Duodenal mucosa (tissue), 2 donors: ENCODE results near the gene ZNF544.

Experiments
- H3K27ac ChIP-seq: one replicate; pipeline ENCODE4 v1.7.0; 2013; ENCODE audit warnings: low read depth, low read length
- H3K27me3 ChIP-seq, 2 donors: one replicate each; pipeline ENCODE4 v1.7.0; 2013; ENCODE audit warnings: low read length in 2 of 2, control low read depth in 1 of 2; ENCODE audit not compliant: insufficient read depth in 2 of 2, control insufficient read depth in 1 of 2
- H3K36me3 ChIP-seq, 2 donors: one replicate each; pipeline ENCODE4 v1.7.0; 2013; ENCODE audit warnings: low read length in 2 of 2, control low read depth in 1 of 2; ENCODE audit not compliant: insufficient read depth in 2 of 2, control insufficient read depth in 1 of 2
- H3K4me1 ChIP-seq, 2 donors: one replicate each; pipeline ENCODE4 v1.7.0; 2013; ENCODE audit warnings: low read length in 2 of 2, control low read depth in 1 of 2; ENCODE audit not compliant: insufficient read depth in 2 of 2, control insufficient read depth in 1 of 2
- H3K4me3 ChIP-seq, 2 donors: one replicate each; pipeline ENCODE4 v1.7.0; 2013; ENCODE audit warnings: low read length in 2 of 2, low read depth in 1 of 2
- H3K9ac ChIP-seq, 2 donors: one replicate each; pipeline ENCODE4 v1.7.0; 2013; ENCODE audit warnings: low read length in 2 of 2, low read depth in 1 of 2
- H3K9me3 ChIP-seq, 2 donors: one replicate each; pipeline ENCODE4 v1.7.0; 2013; ENCODE audit warnings: low read length in 2 of 2, control low read depth in 1 of 2; ENCODE audit not compliant: control insufficient read depth in 1 of 2

Gene ZNF544

DNA sequence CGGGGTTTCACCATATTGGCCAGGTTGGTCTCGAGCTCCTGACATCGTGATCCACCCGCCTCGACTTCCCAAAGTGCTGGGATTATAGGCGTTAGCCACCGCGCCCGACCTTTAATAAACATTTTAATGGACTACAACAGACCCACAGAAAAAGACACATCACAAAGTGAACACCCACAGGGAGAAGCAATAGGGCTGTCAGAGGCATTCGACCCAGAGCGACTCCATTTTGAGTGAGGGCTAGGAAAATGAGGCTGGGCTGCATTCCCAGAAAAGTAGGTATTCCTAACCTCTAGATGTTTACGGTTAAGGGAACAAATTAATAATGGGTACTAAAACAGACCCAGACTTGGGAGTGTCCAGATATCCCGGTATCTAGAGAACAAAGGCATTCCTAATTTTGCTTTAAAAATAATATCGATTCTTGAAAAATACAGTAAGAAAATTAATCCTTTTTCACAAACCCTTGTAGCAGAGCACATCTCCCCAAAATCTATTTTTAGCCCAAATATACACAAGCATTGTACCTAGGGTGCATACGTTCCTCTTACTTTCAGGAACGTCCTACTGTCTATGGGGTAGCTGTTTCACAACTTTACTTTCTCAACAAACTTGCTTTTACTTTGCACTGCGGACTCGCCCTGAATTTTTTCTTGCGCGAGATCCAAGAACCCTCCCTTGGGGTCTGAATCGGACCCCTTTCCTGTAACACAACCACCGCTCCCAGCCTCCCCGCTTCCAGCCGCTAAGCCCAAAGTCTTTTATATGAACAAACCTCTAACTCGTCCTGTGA lies 49.2 kb downstream of the ZNF544 start:
- peak overlapping the region; percentile 75 to 91 for H3K4me3 ChIP-seq
- no peaks in the 10 kb centered on the region for H3K36me3 ChIP-seq
- peaks cover 5 to 18% of the 10 kb centered on the region in 2 donors for H3K9me3 ChIP-seq
- H3K9ac ChIP-seq: peak overlapping the region; percentile 80 to 84
- H3K27me3 ChIP-seq: no peaks in the 10 kb centered on the region
- H3K4me1 ChIP-seq: peaks cover 9 to 10% of the 10 kb centered on the region in 2 donors
- H3K27ac ChIP-seq: peak overlapping the region; percentile 56

DNA sequence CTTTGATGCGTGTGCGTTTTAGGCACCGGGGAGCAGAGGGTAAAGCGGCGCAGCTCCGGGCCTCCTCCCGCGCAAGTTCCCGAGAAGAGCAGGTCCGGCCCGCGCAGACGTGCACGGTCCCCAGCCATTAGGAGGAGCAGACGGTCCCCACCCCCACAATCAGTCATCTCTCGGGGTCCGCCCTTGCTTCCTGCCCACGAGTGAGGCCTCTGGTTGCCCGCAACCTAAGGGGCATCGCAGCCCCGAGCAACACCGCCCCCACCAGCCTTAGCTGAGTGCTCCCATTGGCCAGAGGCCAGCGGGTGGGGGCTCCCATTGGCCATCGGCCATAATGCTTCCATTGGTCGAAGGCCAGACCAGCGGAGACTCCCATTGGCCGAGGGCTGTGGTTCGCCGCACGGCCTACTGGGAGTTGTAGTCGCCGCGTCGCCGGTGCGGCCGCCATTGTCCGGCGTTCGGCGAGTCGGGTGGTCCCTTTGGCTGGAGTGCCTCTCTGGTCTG lies 49.9 kb downstream of the ZNF544 start, which contains the start of gene ZNF8:
Gene ZNF8 (plus strand): TSS at position 415 of the 501 bp plus-strand sequence. CDS start 127 bp downstream, outside the sequence.
- Histone ChIP-seq H3K4me3 (peak within 1 kb of the TSS; percentile 75 to 91), H3K9ac (peak within 1 kb of the TSS; percentile 80 to 84), H3K4me1 (peaks cover 9 to 10% of the 10 kb centered on the region in 2 donors), H3K36me3 (no peaks in the 10 kb centered on the region), H3K27me3 (no peaks in the 10 kb centered on the region), H3K27ac (peak within 1 kb of the TSS; percentile 56), H3K9me3 (peaks cover 5 to 13% of the 10 kb centered on the region in 2 donors)

- Histone ChIP-seq H3K27ac (peak overlapping the region; percentile 56), H3K27me3 (no peaks in the 10 kb centered on the region), H3K9ac (peak overlapping the region; percentile 80 to 84), H3K4me1 (peaks cover 9 to 10% of the 10 kb centered on the region in 2 donors), H3K9me3 (peaks cover 4 to 8% of the 10 kb centered on the region in 2 donors), H3K36me3 (no peaks in the 10 kb centered on the region), H3K4me3 (peak overlapping the region; percentile 75 to 91)
Observed at GRCh38 chr19:58279042-58279924, 50.6 kb downstream of the ZNF544 start.

DNA sequence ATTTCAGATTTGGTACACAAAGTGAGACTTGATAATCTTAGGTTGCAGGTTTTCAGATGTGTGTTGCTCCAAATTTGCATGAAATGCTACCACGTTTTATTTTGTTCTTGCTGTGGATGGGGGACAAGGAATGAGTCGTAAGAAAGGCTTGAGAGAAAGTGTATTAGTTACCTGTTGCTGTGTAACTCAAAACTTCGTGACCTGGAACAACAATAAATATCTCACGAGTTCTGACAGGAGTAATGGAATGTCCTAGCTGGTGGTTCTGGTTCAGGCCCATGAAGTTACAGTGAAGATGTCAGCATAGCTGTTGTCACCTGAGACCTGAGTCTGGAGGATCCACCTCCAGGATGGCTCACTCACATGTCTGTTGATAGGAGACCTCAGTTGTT lies 51.2 kb downstream of the ZNF544 start:
- H3K9ac ChIP-seq: no peak overlapping the region
- H3K36me3 ChIP-seq: peaks cover 0 to 1% of the 10 kb centered on the region in 2 donors
- H3K4me1 ChIP-seq: peaks cover 9 to 10% of the 10 kb centered on the region in 2 donors
- H3K27me3 ChIP-seq: no peaks in the 10 kb centered on the region
- peak overlapping the region; percentile 75 to 91 for H3K4me3 ChIP-seq
- H3K27ac ChIP-seq: no peak overlapping the region
- peaks cover 2 to 3% of the 10 kb centered on the region in 2 donors for H3K9me3 ChIP-seq

- Histone ChIP-seq H3K27ac (no peak overlapping the region), H3K9ac (no peak overlapping the region), H3K4me3 (no peak overlapping the region), H3K27me3 (no peaks in the 10 kb centered on the region), H3K4me1 (peaks cover 9 to 10% of the 10 kb centered on the region in 2 donors), H3K9me3 (peaks cover 5 to 6% of the 10 kb centered on the region in 2 donors), H3K36me3 (peaks cover 24 to 42% of the 10 kb centered on the region in 2 donors)
Observed at GRCh38 chr19:58284199-58284598, 55.5 kb downstream of the ZNF544 start.

GRCh38 chr19:58291943-58292342 lies 63.2 kb downstream of the ZNF544 start:
- no peaks in the 10 kb centered on the region for H3K27me3 ChIP-seq
- no peak overlapping the region for H3K9ac ChIP-seq
- no peak overlapping the region for H3K27ac ChIP-seq
- H3K9me3 ChIP-seq: peaks cover 51 to 62% of the 10 kb centered on the region in 2 donors
- peaks cover 53 to 89% of the 10 kb centered on the region in 2 donors for H3K36me3 ChIP-seq
- no peaks in the 10 kb centered on the region for H3K4me1 ChIP-seq
- peak overlapping the region in 1 of 2 donors; percentile 10 for H3K4me3 ChIP-seq

DNA sequence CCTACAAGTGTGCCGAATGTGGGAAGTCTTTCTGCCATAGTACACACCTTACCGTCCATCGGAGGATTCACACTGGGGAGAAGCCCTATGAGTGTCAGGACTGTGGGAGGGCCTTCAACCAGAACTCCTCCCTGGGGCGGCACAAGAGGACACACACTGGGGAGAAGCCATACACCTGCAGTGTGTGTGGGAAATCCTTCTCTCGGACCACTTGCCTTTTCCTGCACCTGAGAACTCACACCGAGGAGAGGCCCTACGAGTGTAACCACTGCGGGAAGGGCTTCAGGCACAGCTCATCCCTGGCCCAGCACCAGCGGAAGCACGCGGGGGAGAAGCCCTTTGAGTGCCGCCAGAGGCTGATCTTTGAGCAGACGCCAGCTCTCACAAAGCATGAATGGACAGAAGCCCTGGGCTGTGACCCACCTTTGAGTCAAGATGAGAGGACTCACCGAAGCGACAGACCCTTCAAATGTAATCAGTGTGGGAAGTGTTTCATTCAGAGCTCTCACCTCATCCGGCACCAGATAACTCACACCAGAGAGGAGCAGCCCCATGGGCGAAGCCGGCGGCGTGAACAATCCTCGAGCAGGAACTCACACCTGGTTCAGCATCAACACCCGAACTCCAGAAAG lies 66.1 kb downstream of the ZNF544 start:
- no peaks in the 10 kb centered on the region for H3K4me1 ChIP-seq
- H3K36me3 ChIP-seq: peaks cover 46 to 73% of the 10 kb centered on the region in 2 donors
- H3K4me3 ChIP-seq: peak overlapping the region in 1 of 2 donors; percentile 45
- H3K27me3 ChIP-seq: no peaks in the 10 kb centered on the region
- peaks cover 46 to 62% of the 10 kb centered on the region in 2 donors for H3K9me3 ChIP-seq
- H3K27ac ChIP-seq: no peak overlapping the region
- H3K9ac ChIP-seq: no peak overlapping the region

GRCh38 chr19:58296104-58296503 lies 67.4 kb downstream of the ZNF544 start:
- Histone ChIP-seq H3K27ac (no peak overlapping the region), H3K9me3 (peaks cover 46 to 63% of the 10 kb centered on the region in 2 donors), H3K27me3 (no peaks in the 10 kb centered on the region), H3K4me3 (no peak overlapping the region), H3K9ac (no peak overlapping the region), H3K36me3 (peaks cover 55 to 76% of the 10 kb centered on the region in 2 donors), H3K4me1 (no peaks in the 10 kb centered on the region)

DNA sequence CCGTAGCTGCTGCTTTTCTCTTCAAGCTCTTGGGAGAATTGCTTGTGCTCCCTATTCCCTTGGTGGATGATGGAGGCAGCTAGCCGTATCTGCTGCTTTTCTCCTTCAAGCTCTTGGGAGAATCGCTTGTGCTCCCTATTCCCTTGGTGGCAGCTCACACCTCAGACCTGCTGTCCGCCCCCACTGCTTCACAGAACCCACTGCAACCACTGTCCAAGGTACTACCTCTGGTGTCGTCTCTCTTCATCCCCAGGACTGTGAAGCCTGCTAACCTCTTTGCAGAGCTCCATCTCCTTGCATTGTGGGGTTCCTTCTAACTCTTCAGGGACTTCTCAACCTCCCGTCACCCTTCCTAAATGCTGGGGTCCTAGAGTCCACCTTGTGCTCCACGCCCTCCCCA lies 71.9 kb downstream of the ZNF544 start:
- Histone ChIP-seq H3K27me3 (no peaks in the 10 kb centered on the region), H3K27ac (no peak overlapping the region), H3K36me3 (peaks cover 19 to 35% of the 10 kb centered on the region in 2 donors), H3K9ac (no peak overlapping the region), H3K9me3 (peaks cover 6 to 26% of the 10 kb centered on the region in 2 donors), H3K4me1 (peaks cover 0 to 8% of the 10 kb centered on the region in 2 donors), H3K4me3 (no peak overlapping the region)
